Activated T-cell treated with anti-CD3 and anti-CD28 coated beads for 1 hour (primary cell): ENCODE results near the gene LYPD3.
A peak's percentile ranks its signal among the peaks of the same experiment; 100 is the strongest.
"Not testable (repeated sequence)": the region's sequence is repeated elsewhere in the genome, so short reads cannot be mapped to it uniquely, and the experiment has no call there.

Source experiments
- DNase-seq: peaks from one replicate; pipeline ENCODE4 v3.0.0-alpha.2; 2020; ENCODE audit warnings: low read depth

The LYPD3 gene

GRCh38 chr19:43465468-43466120 is at the start of gene LYPD3:
LYPD3 (minus strand) TSS chr19:43465608; CDS start chr19:43465571, 37 bp downstream.
- no peak for DNase-seq

- DNase-seq: not testable (repeated sequence)
Observed at GRCh38 chr19:43512399-43512798, 47.0 kb upstream of the LYPD3 start.

GRCh38 chr19:43511324-43511723 is 45.9 kb upstream of the LYPD3 start:
- no peak for DNase-seq

GRCh38 chr19:43510713-43511112 is 45.3 kb upstream of the LYPD3 start:
- no peak for DNase-seq

- DNase-seq: no peak
Observed at GRCh38 chr19:43507880-43508279, 42.5 kb upstream of the LYPD3 start.

GRCh38 chr19:43506629-43507028 is 41.2 kb upstream of the LYPD3 start:
- no peak for DNase-seq

GRCh38 chr19:43505941-43506340 is 40.5 kb upstream of the LYPD3 start:
- no peak for DNase-seq

- no peak for DNase-seq
Observed at GRCh38 chr19:43505186-43505456, 39.7 kb upstream of the LYPD3 start.

GRCh38 chr19:43504426-43505185 is 39.2 kb upstream of the LYPD3 start, which contains the start of gene PHLDB3:
PHLDB3 (minus strand) TSS chr19:43504746; CDS start chr19:43504118, 628 bp downstream.
- DNase-seq: peak; percentile 42

GRCh38 chr19:43503501-43504425 is 38.4 kb upstream of the LYPD3 start:
- peak; percentile 100 for DNase-seq

GRCh38 chr19:43502419-43502976 is 37.1 kb upstream of the LYPD3 start:
- DNase-seq: no peak

- DNase-seq: no peak
Observed at GRCh38 chr19:43501661-43502418, 36.4 kb upstream of the LYPD3 start.

GRCh38 chr19:43499042-43499441 is 33.6 kb upstream of the LYPD3 start:
- DNase-seq: no peak

GRCh38 chr19:43498233-43498842 is 32.9 kb upstream of the LYPD3 start:
- DNase-seq: no peak

GRCh38 chr19:43496960-43497359 is 31.6 kb upstream of the LYPD3 start:
- DNase-seq: no peak

GRCh38 chr19:43495082-43495481 is 29.7 kb upstream of the LYPD3 start:
- no peak for DNase-seq

GRCh38 chr19:43490759-43491158 is 25.4 kb upstream of the LYPD3 start:
- DNase-seq: no peak

GRCh38 chr19:43489979-43490599 is 24.7 kb upstream of the LYPD3 start:
- no peak for DNase-seq

- no peak for DNase-seq
Observed at GRCh38 chr19:43489310-43489709, 23.9 kb upstream of the LYPD3 start.

- no peak for DNase-seq
Observed at GRCh38 chr19:43488179-43488578, 22.8 kb upstream of the LYPD3 start.

GRCh38 chr19:43486412-43486811 is 21.0 kb upstream of the LYPD3 start:
- DNase-seq: no peak
